Measurements from ENCODE around the gene POU4F1. TPM values are rescaled to one million over a fixed set of nuclear protein-coding genes. Genes with fewer than 3 reads are reported as not detected.

POU4F1 gene
- total RNA-seq, 1 donor from 2014 or later: 3.2 TPM

DNA sequence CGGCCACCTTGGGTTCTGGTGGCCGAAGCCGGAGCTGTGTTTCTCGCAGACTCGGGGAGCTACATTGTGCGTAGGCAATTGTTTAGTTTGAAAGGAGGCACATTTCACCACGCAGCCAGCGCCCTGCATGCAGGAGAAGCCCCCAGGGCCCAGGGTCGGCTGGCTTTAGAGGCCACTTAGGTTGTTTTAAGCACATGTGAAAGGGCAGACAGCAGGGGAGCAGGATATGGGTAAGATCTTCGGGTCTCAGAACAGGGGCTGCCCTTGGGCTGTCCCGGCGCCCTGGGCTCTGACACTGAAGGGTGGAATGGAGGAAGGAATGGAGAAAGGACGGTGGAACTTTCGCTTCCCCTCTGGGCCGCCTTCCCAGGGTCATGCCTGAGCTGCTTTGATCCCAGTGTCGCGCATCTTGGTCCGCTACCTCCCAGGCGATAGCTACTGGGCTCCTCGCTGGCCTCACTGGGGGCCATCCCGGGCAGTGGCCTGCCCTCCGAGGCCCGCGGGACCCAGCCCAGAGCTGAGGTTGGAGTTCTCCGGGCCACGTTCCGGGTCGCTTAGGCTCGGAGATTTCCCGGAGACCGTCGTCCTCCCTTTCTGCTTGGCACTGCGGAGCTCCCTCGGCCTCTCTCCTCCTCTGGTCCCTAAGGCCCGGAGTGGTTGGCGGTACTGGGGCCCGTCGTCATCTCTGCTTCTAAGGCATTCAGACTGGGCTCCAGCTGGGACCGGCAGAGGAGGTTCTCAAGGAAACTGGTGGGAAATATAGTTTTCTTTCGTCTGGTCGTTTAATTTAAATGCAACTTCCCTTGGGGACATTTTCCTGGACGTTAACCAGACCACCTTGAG lies 4.3 kb upstream of the POU4F1 start:
- H3K4me1 Mint-ChIP-seq (ENCODE audit: unreplicated experiment): peaks cover 39% of the 10 kb centered on the region

DNA sequence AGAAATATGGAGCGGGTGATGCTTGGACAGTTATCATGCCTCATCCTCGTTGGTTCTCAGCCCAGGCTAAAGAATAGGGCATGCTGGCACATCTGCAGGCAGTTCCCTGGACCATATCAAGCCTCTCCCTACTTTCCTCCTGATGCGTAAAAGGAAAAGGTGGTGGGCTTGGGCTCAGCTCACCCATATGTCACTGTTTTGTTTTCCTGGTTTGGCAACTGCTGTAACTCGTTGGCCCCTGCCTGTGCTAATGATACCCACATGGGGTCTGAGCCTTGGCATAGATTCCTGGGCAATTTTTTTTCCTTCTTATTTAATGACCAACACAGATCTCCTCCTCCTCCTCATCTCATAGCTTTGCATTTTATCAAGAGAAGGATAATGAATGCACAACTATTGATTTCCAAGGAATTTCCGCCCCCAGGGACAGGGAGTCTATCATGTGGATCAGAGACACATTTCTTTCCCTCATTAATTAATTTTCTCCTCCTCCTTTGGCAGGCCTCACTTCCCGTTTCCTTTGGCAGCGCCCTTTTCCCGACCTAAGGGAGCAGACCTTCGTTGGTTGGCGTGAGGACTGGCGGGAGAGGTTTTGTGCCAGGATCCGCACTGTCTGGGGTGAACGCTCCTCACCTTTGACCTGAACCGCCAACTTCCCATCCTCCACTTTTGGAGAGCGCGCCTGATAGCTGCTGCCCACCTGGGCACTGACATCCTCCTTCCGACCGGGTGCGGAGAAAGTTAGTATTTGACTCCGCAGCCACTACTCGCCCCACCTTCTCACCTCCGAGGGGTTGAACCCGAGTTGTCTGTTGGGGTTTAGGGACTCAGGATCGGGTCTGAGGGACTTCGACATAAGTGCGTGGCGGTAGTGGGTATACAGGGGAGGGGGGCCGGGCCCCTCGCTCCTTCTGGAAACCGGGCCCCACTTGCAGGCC lies 3.4 kb upstream of the POU4F1 start:
- TF ChIP-seq, protein P1, sequence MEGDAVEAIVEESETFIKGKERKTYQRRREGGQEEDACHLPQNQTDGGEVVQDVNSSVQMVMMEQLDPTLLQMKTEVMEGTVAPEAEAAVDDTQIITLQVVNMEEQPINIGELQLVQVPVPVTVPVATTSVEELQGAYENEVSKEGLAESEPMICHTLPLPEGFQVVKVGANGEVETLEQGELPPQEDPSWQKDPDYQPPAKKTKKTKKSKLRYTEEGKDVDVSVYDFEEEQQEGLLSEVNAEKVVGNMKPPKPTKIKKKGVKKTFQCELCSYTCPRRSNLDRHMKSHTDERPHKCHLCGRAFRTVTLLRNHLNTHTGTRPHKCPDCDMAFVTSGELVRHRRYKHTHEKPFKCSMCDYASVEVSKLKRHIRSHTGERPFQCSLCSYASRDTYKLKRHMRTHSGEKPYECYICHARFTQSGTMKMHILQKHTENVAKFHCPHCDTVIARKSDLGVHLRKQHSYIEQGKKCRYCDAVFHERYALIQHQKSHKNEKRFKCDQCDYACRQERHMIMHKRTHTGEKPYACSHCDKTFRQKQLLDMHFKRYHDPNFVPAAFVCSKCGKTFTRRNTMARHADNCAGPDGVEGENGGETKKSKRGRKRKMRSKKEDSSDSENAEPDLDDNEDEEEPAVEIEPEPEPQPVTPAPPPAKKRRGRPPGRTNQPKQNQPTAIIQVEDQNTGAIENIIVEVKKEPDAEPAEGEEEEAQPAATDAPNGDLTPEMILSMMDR (IDR thresholded peaks at IDR 0.05; ENCODE audit: unreplicated experiment): no peak
- Mint-ChIP-seq H3K4me3 (ENCODE audit: unreplicated experiment) (peak overlapping the region; percentile 51), H3K9me3 (ENCODE audit: unreplicated experiment) (no peaks in the 10 kb centered on the region), H3K27me3 (ENCODE audit: unreplicated experiment) (peaks cover 39% of the 10 kb centered on the region), H3K4me1 (ENCODE audit: unreplicated experiment) (peaks cover 44% of the 10 kb centered on the region), H3K27ac (ENCODE audit: unreplicated experiment) (no peak overlapping the region), H3K36me3 (ENCODE audit: low read depth, unreplicated experiment) (peaks cover 4% of the 10 kb centered on the region)
- no peak for DNase-seq (ENCODE audit: low spot score)

More for the DNA sequence above, 4.3 kb upstream of the POU4F1 start:
- H3K36me3 Mint-ChIP-seq (ENCODE audit: low read depth, unreplicated experiment): peaks cover 4% of the 10 kb centered on the region
- peak overlapping the region; percentile 71 for H3K4me3 Mint-ChIP-seq (ENCODE audit: unreplicated experiment)
- TF ChIP-seq, protein P1 (IDR thresholded peaks at IDR 0.05; ENCODE audit: unreplicated experiment): no peak
- no peak for DNase-seq (ENCODE audit: low spot score)
- peaks cover 34% of the 10 kb centered on the region for H3K27me3 Mint-ChIP-seq (ENCODE audit: unreplicated experiment)
- H3K9me3 Mint-ChIP-seq (ENCODE audit: unreplicated experiment): no peaks in the 10 kb centered on the region
- H3K27ac Mint-ChIP-seq (ENCODE audit: unreplicated experiment): no peak overlapping the region

DNA sequence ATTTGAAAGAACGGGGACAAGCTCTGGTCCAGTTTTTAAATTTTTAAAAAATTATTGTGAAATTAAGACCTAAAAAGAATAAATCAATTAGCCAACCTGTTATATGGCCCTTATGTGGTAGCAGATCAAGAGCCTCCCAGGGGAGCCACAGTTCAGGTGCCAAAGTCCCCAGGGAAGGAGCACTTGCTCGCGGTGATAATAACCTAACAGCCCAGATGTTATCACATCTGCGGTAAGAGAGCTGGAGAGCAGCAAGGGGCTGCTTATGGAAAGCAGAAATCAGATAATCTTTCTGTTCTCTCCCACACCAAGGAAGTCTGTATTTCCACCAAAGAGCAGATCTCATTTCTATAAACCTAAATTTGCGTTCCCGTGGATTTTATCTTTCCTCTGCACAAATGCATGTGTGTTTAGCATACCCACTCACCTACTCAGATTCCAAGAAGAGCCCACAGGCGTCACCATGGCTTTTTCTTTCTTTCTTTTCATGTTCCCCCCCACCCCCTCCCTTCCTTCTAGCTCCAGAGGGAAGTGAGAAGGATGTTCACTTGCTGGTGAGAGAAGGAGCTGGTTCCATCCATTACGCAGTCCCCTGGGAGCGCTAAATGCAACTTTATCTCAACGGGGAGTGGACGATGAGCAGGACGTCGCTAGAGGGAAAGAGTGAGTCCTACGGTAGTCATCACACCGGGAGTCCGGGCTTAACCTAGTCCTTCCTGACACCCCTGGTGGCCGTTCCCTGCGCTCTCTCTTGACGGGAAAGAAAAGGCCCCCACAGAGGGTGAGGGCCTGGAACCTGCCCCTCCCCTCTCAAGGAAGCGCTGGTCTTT lies 1.6 kb upstream of the POU4F1 start:
- TF ChIP-seq, protein P1 (IDR thresholded peaks at IDR 0.05; ENCODE audit: unreplicated experiment): no peak
- peaks cover 51% of the 10 kb centered on the region for H3K4me1 Mint-ChIP-seq (ENCODE audit: unreplicated experiment)
- H3K9me3 Mint-ChIP-seq (ENCODE audit: unreplicated experiment): no peaks in the 10 kb centered on the region
- no peak overlapping the region for H3K4me3 Mint-ChIP-seq (ENCODE audit: unreplicated experiment)
- no peak overlapping the region for H3K27ac Mint-ChIP-seq (ENCODE audit: unreplicated experiment)
- no peak for DNase-seq (ENCODE audit: low spot score)
- peaks cover 8% of the 10 kb centered on the region for H3K36me3 Mint-ChIP-seq (ENCODE audit: low read depth, unreplicated experiment)
- H3K27me3 Mint-ChIP-seq (ENCODE audit: unreplicated experiment): peaks cover 47% of the 10 kb centered on the region

DNA sequence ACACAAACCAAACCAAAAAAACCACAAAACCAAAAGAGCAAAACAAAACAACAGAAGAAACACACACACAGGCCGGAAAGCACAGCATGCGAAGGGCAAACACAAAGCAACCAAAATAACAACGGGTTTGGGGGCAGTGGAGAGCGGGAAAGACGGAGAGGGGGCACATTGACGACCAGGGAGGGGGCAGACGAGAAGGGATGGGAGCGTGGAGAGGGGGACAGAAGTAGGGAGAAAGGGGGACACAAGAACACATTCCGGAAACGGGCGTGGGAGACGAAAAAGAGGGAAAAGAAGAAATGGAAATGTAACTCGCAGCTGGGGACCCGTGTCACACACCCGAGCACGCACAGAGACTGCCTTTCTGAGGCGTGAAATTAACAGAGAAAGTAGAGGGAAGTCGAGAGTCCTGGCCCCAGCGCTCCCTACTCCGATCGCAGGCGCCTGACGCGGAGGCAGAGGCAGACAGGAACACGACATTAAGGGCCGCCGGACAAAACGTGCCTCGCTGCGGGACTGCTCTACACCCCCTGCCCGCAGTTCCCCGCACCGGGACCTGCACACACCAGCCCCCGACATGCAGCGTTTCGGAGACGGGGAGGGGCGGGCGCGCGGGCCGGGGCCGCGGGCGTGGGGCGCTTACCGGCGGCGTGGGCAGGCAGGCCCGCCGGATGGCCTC lies 652 bp downstream of the POU4F1 start:
- DNase-seq (ENCODE audit: low spot score): no peak
- peaks cover 47% of the 10 kb centered on the region for H3K4me1 Mint-ChIP-seq (ENCODE audit: unreplicated experiment)
- H3K36me3 Mint-ChIP-seq (ENCODE audit: low read depth, unreplicated experiment): peaks cover 8% of the 10 kb centered on the region
- no peaks in the 10 kb centered on the region for H3K9me3 Mint-ChIP-seq (ENCODE audit: unreplicated experiment)
- H3K27ac Mint-ChIP-seq (ENCODE audit: unreplicated experiment): peak overlapping the region; percentile 0
- TF ChIP-seq, protein P1 (IDR thresholded peaks at IDR 0.05; ENCODE audit: unreplicated experiment): no peak
- H3K27me3 Mint-ChIP-seq (ENCODE audit: unreplicated experiment): peaks cover 47% of the 10 kb centered on the region
- H3K4me3 Mint-ChIP-seq (ENCODE audit: unreplicated experiment): peak overlapping the region; percentile 93
